ENCODE results near the gene MARCHF10.

The MARCHF10 gene

DNA sequence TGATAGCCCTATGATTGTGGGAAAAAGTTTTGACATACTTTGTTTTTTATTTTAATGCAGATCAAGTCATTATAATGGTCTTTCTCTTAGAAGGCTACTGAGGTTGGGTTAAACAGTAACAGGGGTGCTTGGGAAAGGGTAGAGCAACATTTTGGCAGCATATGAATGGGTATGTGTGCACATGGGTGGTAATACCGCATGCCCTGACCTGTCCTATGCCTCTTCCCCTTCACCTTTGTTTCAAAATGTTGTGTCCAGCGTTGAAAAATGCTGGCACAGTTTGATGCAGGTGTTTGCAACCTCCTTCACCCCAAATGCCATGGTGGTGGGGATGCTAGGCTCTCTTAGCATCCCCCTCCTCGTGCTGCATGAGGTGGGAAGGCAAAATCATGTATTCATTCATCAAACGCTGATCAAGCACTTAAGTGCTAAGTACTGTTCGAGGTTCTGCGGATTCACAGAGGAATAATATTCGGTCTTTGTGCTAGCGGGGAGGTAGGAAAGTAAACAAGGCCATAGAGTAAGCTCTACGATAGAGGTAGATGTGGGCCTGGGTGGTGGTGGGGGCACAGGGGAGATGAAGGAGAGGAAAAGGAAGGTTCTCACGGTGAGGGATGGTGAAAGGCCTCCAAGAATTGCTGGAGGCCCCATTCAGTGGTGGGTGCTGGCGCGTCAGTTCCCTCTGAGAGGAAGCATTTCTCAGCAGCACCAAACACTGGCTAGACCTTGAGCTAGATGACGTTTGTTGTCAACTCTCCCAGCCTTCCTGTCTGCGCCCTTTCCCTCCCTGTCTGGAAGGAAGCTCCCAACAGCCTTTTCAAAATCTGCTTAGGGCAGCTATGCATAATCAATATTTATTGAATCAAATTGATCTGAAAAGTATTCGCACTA lies 13.3 kb upstream of the MARCHF10 start:
- DNase-seq (ENCODE audit: low read depth in 3 of 3) = no peak

- DNase-seq (ENCODE audit: low read depth in 3 of 3) = no peak
Measured at GRCh38 chr17:62819511-62820221, 11.6 kb upstream of the MARCHF10 start.

DNA sequence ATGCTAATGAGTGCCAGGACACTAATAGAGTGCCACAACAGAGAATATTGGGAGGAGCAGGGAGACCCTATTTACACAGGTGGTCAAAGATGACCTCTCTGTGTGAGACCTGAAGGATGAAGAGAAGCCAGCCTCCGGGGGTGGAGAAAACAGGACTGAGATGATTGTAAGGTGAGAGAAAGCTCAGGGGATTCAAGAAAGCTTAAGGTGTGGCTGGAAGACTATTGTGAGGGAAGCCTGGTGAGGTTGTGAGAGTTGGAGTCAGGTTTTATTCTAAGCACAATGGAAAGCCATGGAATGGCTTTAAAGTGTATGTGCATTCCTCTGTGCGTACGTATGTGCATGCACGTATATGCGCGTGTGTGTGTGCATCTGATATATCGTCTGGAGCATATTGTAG lies 10.4 kb upstream of the MARCHF10 start:
- no peak for DNase-seq (ENCODE audit: low read depth in 3 of 3)

- no peak for DNase-seq (ENCODE audit: low read depth in 3 of 3)
Measured at GRCh38 chr17:62816282-62816839, 8.2 kb upstream of the MARCHF10 start.

- no peak for DNase-seq (ENCODE audit: low read depth in 3 of 3)
Measured at GRCh38 chr17:62809656-62810055, 1.5 kb upstream of the MARCHF10 start.

- DNase-seq (ENCODE audit: low read depth in 3 of 3) = no peak
Measured at GRCh38 chr17:62808576-62808970, 459 bp upstream of the MARCHF10 start.

DNA sequence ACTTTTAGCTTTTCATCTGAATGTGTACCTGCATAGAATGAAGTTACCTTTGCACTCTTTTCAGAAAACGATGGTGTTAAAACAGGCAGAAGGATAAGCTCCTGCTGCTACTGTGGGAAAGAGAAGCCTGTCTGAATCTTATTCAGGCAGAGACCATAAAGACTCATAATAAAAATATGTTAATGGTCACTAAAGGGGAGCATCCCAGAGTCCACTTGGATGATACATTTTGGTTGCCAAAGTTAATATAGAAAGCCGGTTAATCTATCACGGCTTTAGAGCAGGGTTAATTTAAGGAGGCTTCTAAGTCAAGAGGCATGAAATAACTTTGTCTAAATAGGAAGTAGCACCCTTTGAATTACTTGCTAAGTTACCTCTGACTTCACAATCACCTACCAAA lies 2.9 kb downstream of the MARCHF10 start:
- no peak for DNase-seq (ENCODE audit: low read depth in 3 of 3)

GRCh38 chr17:62804822-62805221 lies 3.3 kb downstream of the MARCHF10 start:
- no peak for DNase-seq (ENCODE audit: low read depth in 3 of 3)

DNA sequence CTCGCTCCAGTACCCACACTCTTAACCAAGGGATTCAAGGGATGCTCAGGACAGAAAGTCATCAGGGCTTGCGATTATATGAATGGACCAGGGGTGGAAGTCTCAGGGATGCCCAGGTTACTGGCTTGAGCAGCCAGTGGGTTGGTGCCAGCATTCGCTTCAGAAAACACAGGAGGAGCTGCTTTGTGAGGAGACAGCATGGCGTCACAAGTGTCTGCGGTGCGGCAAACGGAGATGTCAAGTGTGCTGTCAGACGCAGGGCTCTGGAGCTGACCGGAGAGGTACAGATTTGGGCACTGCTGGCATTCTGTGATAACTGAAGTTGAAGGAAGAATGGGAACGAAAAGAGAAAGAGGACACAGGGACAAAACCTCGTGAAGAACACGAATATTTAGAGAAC lies 4.1 kb downstream of the MARCHF10 start:
- DNase-seq (ENCODE audit: low read depth in 3 of 3) = no peak

DNA sequence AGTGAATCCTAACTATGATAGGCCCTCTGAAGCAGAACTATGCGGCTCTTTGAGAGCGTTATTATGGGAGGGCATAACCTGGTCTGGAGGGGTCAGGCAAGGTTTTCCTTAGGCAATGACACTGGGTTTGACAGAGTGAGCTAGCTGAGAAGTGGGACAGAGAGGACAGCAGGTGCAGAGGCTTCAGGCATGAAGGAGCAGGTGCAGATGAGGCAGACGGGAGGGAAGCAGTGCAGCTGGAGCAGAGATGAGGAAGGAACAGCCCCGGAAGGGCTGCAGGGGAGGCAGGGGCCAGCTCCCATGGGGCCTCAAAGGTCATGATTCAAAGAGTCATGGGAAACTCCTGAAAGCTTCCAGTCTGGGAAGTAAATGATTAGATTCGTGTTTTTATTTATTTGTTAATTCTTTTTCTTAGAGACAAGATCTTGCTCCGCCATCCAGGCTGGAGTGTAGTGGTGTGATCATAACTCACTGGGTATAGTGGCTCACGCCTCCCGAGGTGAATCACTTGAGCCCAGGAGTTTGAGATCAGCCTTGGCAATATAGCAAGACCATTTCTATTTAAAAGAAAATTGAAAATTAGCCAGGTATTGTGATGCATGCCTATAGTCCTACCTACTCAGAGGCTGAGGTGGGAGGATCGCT lies 5.4 kb downstream of the MARCHF10 start:
- DNase-seq (ENCODE audit: low read depth in 3 of 3) = no peak

DNA sequence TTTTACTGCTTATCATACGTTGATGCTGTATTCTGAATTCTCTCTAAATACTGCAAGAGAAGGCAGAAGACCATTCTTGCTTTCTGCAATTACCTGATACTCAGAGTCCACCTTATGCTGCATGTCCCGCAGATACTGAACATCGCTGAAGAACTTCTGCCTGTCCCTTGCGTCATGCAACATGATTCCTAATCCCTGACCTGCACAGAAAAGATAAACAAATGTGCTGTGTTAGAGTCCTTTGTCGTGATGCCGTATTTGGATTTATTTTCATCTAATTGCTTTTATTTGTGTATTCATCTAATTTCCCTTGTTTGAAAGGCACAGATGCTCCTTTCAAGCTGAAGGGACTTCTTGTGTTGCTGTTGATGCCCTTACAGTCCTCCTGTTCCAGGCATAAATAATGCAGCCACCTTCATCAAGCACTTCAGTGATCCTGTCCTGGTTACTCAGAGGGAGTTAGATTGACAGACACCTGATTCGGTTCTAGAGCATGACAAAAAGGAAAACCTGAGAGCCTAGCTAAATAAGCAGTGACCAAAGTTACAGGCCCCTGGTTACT lies 6.5 kb downstream of the MARCHF10 start:
- DNase-seq (ENCODE audit: low read depth in 3 of 3) = no peak

DNA sequence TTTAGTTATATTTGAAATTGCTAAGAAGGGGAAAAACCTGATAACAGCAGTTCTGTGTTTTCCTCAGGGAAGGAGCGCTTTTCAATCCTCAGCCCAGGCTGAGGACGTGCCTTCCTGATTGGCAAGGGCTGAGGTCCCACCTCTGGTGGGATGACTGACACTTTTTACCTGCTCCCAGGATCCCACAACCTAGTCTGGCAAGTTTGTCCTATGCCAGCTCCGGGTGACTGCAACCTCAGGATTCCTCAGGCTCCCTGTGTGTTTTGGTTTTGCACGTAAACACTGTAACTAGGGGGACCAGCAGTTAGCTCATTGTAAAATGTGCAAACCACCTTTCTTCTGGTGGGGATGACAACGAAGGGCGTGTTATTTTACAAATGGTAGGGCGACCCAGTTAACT lies 7.5 kb downstream of the MARCHF10 start:
- no peak for DNase-seq (ENCODE audit: low read depth in 3 of 3)

DNA sequence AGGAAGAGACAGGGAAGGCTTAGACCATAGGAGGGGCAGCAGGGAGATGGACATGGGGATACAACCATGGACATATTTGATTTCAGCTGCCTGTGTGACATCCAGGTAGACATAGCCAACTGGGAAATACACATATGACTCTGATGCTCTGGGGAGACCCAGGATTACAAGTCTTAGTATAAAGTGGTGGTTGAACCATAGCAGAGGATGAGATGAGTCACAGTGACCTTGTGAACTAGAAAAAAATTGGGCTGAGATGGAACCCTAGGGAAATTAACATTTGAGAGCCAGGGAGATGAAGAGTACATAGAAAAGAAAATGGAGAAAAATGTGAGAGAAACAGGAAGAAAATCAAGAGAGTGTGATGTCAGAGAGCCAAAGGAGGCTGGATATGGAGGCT lies 10.2 kb downstream of the MARCHF10 start:
- DNase-seq (ENCODE audit: low read depth in 3 of 3) = no peak

DNA sequence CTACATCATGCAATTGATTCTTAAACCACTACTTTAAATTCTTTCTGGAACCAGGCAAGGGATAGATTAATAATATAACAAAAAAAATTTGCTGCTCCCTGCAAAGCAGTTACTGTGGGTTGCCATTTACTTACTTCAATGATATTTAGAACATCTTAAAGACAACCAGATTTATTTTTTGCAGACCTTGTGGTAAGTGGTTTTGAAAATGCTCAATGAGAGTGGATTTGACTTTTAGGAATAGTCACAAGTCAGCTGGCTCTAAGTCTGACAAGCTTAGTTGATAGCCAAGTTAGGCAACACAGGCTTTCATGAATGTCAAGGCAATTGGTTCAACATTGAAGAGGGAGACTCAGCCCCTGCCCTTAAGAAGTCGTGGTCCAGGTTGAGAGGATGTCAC lies 11.8 kb downstream of the MARCHF10 start:
- no peak for DNase-seq (ENCODE audit: low read depth in 3 of 3)

GRCh38 chr17:62794666-62794971 lies 13.5 kb downstream of the MARCHF10 start:
- DNase-seq (ENCODE audit: low read depth in 3 of 3) = no peak

GRCh38 chr17:62793919-62794665 lies 14.0 kb downstream of the MARCHF10 start:
- no peak for DNase-seq (ENCODE audit: low read depth in 3 of 3)

- no peak for DNase-seq (ENCODE audit: low read depth in 3 of 3)
Measured at GRCh38 chr17:62792447-62792800, 15.7 kb downstream of the MARCHF10 start.

GRCh38 chr17:62791767-62792446 lies 16.2 kb downstream of the MARCHF10 start:
- DNase-seq (ENCODE audit: low read depth in 3 of 3) = no peak

- no peak for DNase-seq (ENCODE audit: low read depth in 3 of 3)
Measured at GRCh38 chr17:62791235-62791734, 16.8 kb downstream of the MARCHF10 start.

GRCh38 chr17:62790564-62790986 lies 17.5 kb downstream of the MARCHF10 start:
- DNase-seq (ENCODE audit: low read depth in 3 of 3) = no peak

- no peak for DNase-seq (ENCODE audit: low read depth in 3 of 3)
Measured at GRCh38 chr17:62787366-62787765, 20.7 kb downstream of the MARCHF10 start.

Data from stimulated activated CD4-positive, alpha-beta T cell treated with anti-CD3 and anti-CD28 coated beads, TNF-alpha, amount 100 ng/mL, for 24 hours (primary cell).